ENCODE results near the gene ABCD3. TPM values are rescaled to one million over a fixed set of nuclear protein-coding genes. Genes with fewer than 3 reads are reported as not detected.

The ABCD3 gene
- total and polyA plus RNA-seq, 2 of the 8 experiments (the other 6 are each of a cell fraction or from before 2014, with no cell fraction given), result 6.6 to 29.4 TPM

GRCh38 chr1:94551449-94551848 is 133.3 kb downstream of the ABCD3 start:
- Histone ChIP-seq H2BK5ac (ENCODE audit: low read depth, low read length) (no peak overlapping the region), H3K14ac (ENCODE audit: insufficient read length) (no peak overlapping the region), H4K20me1 (replicated peaks in 1 of 2; ENCODE audit: control insufficient read depth in 1 of 2, insufficient read depth in 2 of 2, low read length in 2 of 2) (no peaks in the 10 kb centered on the region), H3K23ac (ENCODE audit: insufficient read length) (no peak overlapping the region), H2AFZ (ENCODE audit: low read length) (no peak overlapping the region), H3K4me1 (replicated peaks in 1 of 4; ENCODE audit: control insufficient read depth in 3 of 4, insufficient read depth in 4 of 4, low read length in 3 of 4) (peaks cover 11 to 21% (median 13%) of the 10 kb centered on the region in 4 experiments), H3K36me3 (ENCODE audit: control insufficient read depth in 2 of 4, insufficient read depth in 4 of 4, low read length in 3 of 4) (no peaks in the 10 kb centered on the region), H3K56ac (replicated peaks; ENCODE audit: insufficient read length, low read depth, low read length) (no peak overlapping the region), H2BK15ac (ENCODE audit: low read length) (no peak overlapping the region), H3K4me2 (ENCODE audit: insufficient read depth in 1 of 2, low read depth in 2 of 2, low read length in 2 of 2) (no peak overlapping the region), H2BK12ac (ENCODE audit: low read depth, low read length) (no peak overlapping the region), H3K79me2 (ENCODE audit: control insufficient read depth in 1 of 2, insufficient read depth in 2 of 2, low read length in 2 of 2) (no peaks in the 10 kb centered on the region), H4K91ac (replicated peaks; ENCODE audit: insufficient read length, low read length) (no peak overlapping the region), H4K5ac (ENCODE audit: insufficient read length, low read depth, low read length) (no peak overlapping the region), H2BK120ac (replicated peaks; ENCODE audit: low read depth, low read length) (no peak overlapping the region), H3K79me1 (ENCODE audit: low read depth, low read length) (no peaks in the 10 kb centered on the region), H3K9ac (replicated peaks in 1 of 4; ENCODE audit: extremely low read depth in 1 of 4, low read depth in 3 of 4, low read length in 3 of 4) (no peak overlapping the region), H4K8ac (ENCODE audit: extremely low read depth, insufficient read depth, low read length) (no peak overlapping the region), H3K4me3 (ENCODE audit: extremely low read depth in 1 of 4, insufficient read depth in 2 of 4, low read depth in 3 of 4, low read length in 4 of 4) (no peak overlapping the region), H2BK20ac (ENCODE audit: low read length) (no peak overlapping the region), H3K27me3 (replicated peaks in 1 of 4; ENCODE audit: control insufficient read depth in 3 of 4, extremely low read depth in 1 of 4, insufficient read depth in 3 of 4, low read length in 3 of 4) (0 out of 7 replicates have a peak, but pooled peaks cover 0 to 2% (median 0%) of the 10 kb centered on the region in 4 experiments), H3K18ac (ENCODE audit: extremely low read depth, low read length) (no peak overlapping the region), H3K4ac (replicated peaks; ENCODE audit: insufficient read length, low read depth, low read length) (no peak overlapping the region), H3K23me2 (ENCODE audit: low read depth, low read length) (no peaks in the 10 kb centered on the region), H2AK5ac (ENCODE audit: low read depth, low read length) (0 out of 2 replicates have a peak overlapping the region, but pooled peaks have one; percentile 6), H3K9me3 (ENCODE audit: insufficient read depth in 2 of 2, low read depth in 1 of 2, low read length in 1 of 2) (no peaks in the 10 kb centered on the region), H3K27ac (ENCODE audit: low read depth, low read length) (no peak overlapping the region)
- ChIA-PET CTCF (ENCODE audit: partially characterized antibody) (interaction anchor here (1.6 kb wide), 1 partner anchor 8 kb away, joined by 4 read pairs; no protein-coding TSS in a partner anchor), POLR2A (ENCODE audit: partially characterized antibody) (interaction anchor here (1.2 to 1.5 kb wide), 2 partner anchors 21 to 376 kb away, joined by 3 to 4 read pairs; no protein-coding TSS in a partner anchor)
- no peak for TF ChIP-seq JUND (IDR thresholded peaks at IDR 0.05; ENCODE audit: low read length)
- no peak for TF ChIP-seq SIX5 (IDR thresholded peaks at IDR 0.05; ENCODE audit: low read depth, low read length)
- no peak for TF ChIP-seq USF2 (IDR thresholded peaks at IDR 0.05; ENCODE audit: low read length)
- no peak for TF ChIP-seq TAF7 (optimal IDR thresholded peaks at IDR 0.05; ENCODE audit: borderline replicate concordance, low read depth, low read length)
- TF ChIP-seq TCF12 (IDR thresholded peaks at IDR 0.05; ENCODE audit: low read depth, low read length), result no peak
- no peak for TF ChIP-seq RXRA (IDR thresholded peaks at IDR 0.05; ENCODE audit: insufficient read depth, low read depth, low read length)
- TF ChIP-seq RFX5 (IDR thresholded peaks at IDR 0.05; ENCODE audit: borderline replicate concordance, low read depth, low read length), result no peak
- TF ChIP-seq HDAC6 (IDR thresholded peaks at IDR 0.05; ENCODE audit: low read depth, low read length), result no peak
- WGBS, 2 experiments (ENCODE audit: extremely low coverage in 1 of 2, insufficient coverage in 1 of 2, insufficient read length in 1 of 2, insufficient replicate concordance in 2 of 2, low coverage in 1 of 2, low lambda C conversion rate in 2 of 2, missing lambda C conversion rate in 1 of 2), result 94% methylated on average over 7 of the region's 7 CpGs; no CpG with 5 or more reads in 1 of the 2 experiments
- no peak for FAIRE-seq
- DNase-seq (ENCODE audit: low read depth in 1 of 2, low spot score in 2 of 2), result no peak
